Gastroesophageal sphincter (tissue), 4 donors: ENCODE data around the gene LCTL. TPM values are rescaled to one million over a fixed set of nuclear protein-coding genes. Genes with fewer than 3 reads are reported as not detected.

Experiments used
- ATAC-seq: fragments of 150-250 bp; one replicate; pipeline ENCODE4 v1.9.1; 2016; ENCODE audit warnings: mild to moderate bottlenecking, moderate library complexity
- H3K27ac ChIP-seq, 4 donors: fragments of 200-600 bp; sonication (generic) in 3 of 4; 1 replicate in 3 of 4; 2 replicates in 1 of 4; pipeline ENCODE4 v1.5.1; 2016 to 2019
- H3K27me3 ChIP-seq: fragments of 200-600 bp; sonication (generic); one replicate; pipeline ENCODE4 v1.5.1; 2019
- H3K36me3 ChIP-seq, 2 donors: fragments of 200-600 bp; sonication (generic); one replicate each; pipeline ENCODE4 v1.5.1; 2019; ENCODE audit warnings: control low read depth in 1 of 2
- H3K4me1 ChIP-seq, 3 donors: fragments of 200-600 bp; sonication (generic); 1 replicate in 2 of 3; 2 replicates in 1 of 3; pipeline ENCODE4 v1.5.1; 2016 to 2019; ENCODE audit warnings: control low read depth in 2 of 3
- H3K4me3 ChIP-seq, 2 donors: fragments of 200-600 bp; sonication (generic); one replicate each; pipeline ENCODE4 v1.5.1; 2019; ENCODE audit warnings: mild to moderate bottlenecking in 1 of 2, moderate library complexity in 1 of 2
- H3K9me3 ChIP-seq, 3 donors: fragments of 200-600 bp; sonication (generic); one replicate each; pipeline ENCODE4 v1.5.1; 2017 to 2019; ENCODE audit warnings: control low read depth in 2 of 3
- CTCF ChIP-seq, 4 experiments: fragments of 200-600 bp in 2 of 4; fragments of 450-650 bp in 2 of 4; sonication (generic) in 1 of 4; IDR thresholded peaks; one replicate each; pipeline ENCODE4 v1.5.1; 2017 to 2019; ENCODE audit warnings: antibody characterized with exemption in 4 of 4, mild to moderate bottlenecking in 2 of 4, moderate library complexity in 2 of 4
- EP300 ChIP-seq: sonication (generic); formaldehyde crosslinking; IDR thresholded peaks from one replicate; pipeline ENCODE4 v1.6.1; 2017; ENCODE audit warnings: antibody characterized with exemption, mild to moderate bottlenecking
- POLR2A ChIP-seq, 2 donors: fragments of 450-650 bp; IDR thresholded peaks; one replicate each; pipeline ENCODE4 v1.6.1; 2017; ENCODE audit warnings: antibody characterized with exemption in 2 of 2, mild to moderate bottlenecking in 2 of 2, moderate library complexity in 1 of 2
- POLR2AphosphoS5 ChIP-seq: sonication (generic); formaldehyde crosslinking; IDR thresholded peaks from one replicate; pipeline ENCODE4 v1.6.1; 2017; ENCODE audit warnings: antibody characterized with exemption
- WGBS, 2 donors: methylation state at CpG; one replicate each; pipeline ENCODE4 v1.1.5; 2018; ENCODE audit warnings: low coverage in 1 of 2; 5-methylcytosine and 5-hydroxymethylcytosine counted together
- total RNA-seq, 4 donors: library from RNA; depleted of rRNA; stranded (reverse); fragments of >200 nt; gene quantifications; one replicate each; pipeline ENCODE4 v1.1.0, GENCODE V29; 2016

The LCTL gene
- total RNA-seq, 4 donors from 2014 or later, result not detected

- WGBS, 2 donors, result 34 to 76% methylated on average over 2 of the region's 2 CpGs
- ATAC-seq, result no peak
Observed at GRCh38 chr15:66601521-66601920, 35.7 kb upstream of the LCTL start.

GRCh38 chr15:66600240-66600627, 34.4 kb upstream of the LCTL start:
- Histone ChIP-seq H3K27ac (no peak overlapping the region), H3K36me3 (no peaks in the 10 kb centered on the region), H3K4me1 (peaks cover 0 to 6% (median 0%) of the 10 kb centered on the region in 3 donors), H3K9me3 (no peaks in the 10 kb centered on the region), H3K27me3 (no peaks in the 10 kb centered on the region), H3K4me3 (no peak overlapping the region)
- TF ChIP-seq CTCF (IDR thresholded peaks at IDR 0.05), result no peak
- ATAC-seq, result no peak
- WGBS, 2 donors, result 69% methylated on average over 3 of the region's 4 CpGs; no CpG with 5 or more reads in 1 of the 2 donors

More at GRCh38 chr15:66601521-66601920, 35.7 kb upstream of the LCTL start:
- no peaks in the 10 kb centered on the region for H3K36me3 ChIP-seq
- no peaks in the 10 kb centered on the region for H3K9me3 ChIP-seq
- TF ChIP-seq POLR2A (IDR thresholded peaks at IDR 0.05), result no peak
- TF ChIP-seq POLR2AphosphoS5, result no peak
- TF ChIP-seq CTCF (IDR thresholded peaks at IDR 0.05), result no peak
- TF ChIP-seq EP300, result no peak
- no peak overlapping the region for H3K27ac ChIP-seq
- H3K4me1 ChIP-seq, result peaks cover 0 to 6% (median 0%) of the 10 kb centered on the region in 3 donors
- H3K27me3 ChIP-seq, result no peaks in the 10 kb centered on the region
- no peak overlapping the region for H3K4me3 ChIP-seq

GRCh38 chr15:66599536-66600239, 33.9 kb upstream of the LCTL start:
- H3K4me3 ChIP-seq, result no peak overlapping the region
- H3K36me3 ChIP-seq, result no peaks in the 10 kb centered on the region
- ATAC-seq, result no peak
- H3K27me3 ChIP-seq, result no peaks in the 10 kb centered on the region
- no peak for TF ChIP-seq EP300
- TF ChIP-seq POLR2AphosphoS5, result no peak
- TF ChIP-seq POLR2A (IDR thresholded peaks at IDR 0.05), result no peak
- no peak for TF ChIP-seq CTCF (IDR thresholded peaks at IDR 0.05)
- H3K4me1 ChIP-seq, result peaks cover 0 to 6% (median 0%) of the 10 kb centered on the region in 3 donors
- no peak overlapping the region for H3K27ac ChIP-seq
- 80% methylated on average over 1 of the region's 13 CpGs; no CpG with 5 or more reads in 1 of the 2 donors for WGBS, 2 donors
- H3K9me3 ChIP-seq, result no peaks in the 10 kb centered on the region

GRCh38 chr15:66598095-66598815, 32.5 kb upstream of the LCTL start:
- Histone ChIP-seq H3K9me3 (no peaks in the 10 kb centered on the region), H3K27ac (no peak overlapping the region), H3K4me1 (peaks cover 0 to under 1% (median 0%) of the 10 kb centered on the region in 3 donors), H3K36me3 (no peaks in the 10 kb centered on the region), H3K27me3 (no peaks in the 10 kb centered on the region), H3K4me3 (no peak overlapping the region)
- WGBS, 2 donors, result 67 to 81% methylated on average over 1 to 12 of the region's 14 CpGs
- TF ChIP-seq EP300, result no peak
- TF ChIP-seq POLR2AphosphoS5, result no peak
- TF ChIP-seq POLR2A (IDR thresholded peaks at IDR 0.05), result no peak
- TF ChIP-seq CTCF (IDR thresholded peaks at IDR 0.05), result no peak
- no peak for ATAC-seq
